Stomach (tissue), 4 donors: ENCODE measurements around the gene PIM2.

Source experiments
- POLR2A ChIP-seq, 4 donors: fragments of 450-650 bp; IDR thresholded peaks; one replicate each; pipeline ENCODE4 v1.6.1; 2016; ENCODE audit warnings: antibody characterized with exemption in 4 of 4, control low read depth in 2 of 4, mild to moderate bottlenecking in 1 of 4, moderate library complexity in 1 of 4
- POLR2AphosphoS5 ChIP-seq, 3 donors: sonication (generic); formaldehyde crosslinking; IDR thresholded peaks; one replicate each; pipeline ENCODE4 v1.6.1; 2016; ENCODE audit warnings: antibody characterized with exemption in 3 of 3
- TF ChIP-seq, protein P1 (sequence below), 7 experiments: fragments of 450-650 bp in 4 of 7; fragments of 200-600 bp in 3 of 7; sonication (generic) in 3 of 7; IDR thresholded peaks; one replicate each; pipeline ENCODE4 v1.5.1; 2016 to 2019; ENCODE audit warnings: antibody characterized with exemption in 7 of 7, control low read depth in 2 of 7, mild to moderate bottlenecking in 1 of 7

DNA sequence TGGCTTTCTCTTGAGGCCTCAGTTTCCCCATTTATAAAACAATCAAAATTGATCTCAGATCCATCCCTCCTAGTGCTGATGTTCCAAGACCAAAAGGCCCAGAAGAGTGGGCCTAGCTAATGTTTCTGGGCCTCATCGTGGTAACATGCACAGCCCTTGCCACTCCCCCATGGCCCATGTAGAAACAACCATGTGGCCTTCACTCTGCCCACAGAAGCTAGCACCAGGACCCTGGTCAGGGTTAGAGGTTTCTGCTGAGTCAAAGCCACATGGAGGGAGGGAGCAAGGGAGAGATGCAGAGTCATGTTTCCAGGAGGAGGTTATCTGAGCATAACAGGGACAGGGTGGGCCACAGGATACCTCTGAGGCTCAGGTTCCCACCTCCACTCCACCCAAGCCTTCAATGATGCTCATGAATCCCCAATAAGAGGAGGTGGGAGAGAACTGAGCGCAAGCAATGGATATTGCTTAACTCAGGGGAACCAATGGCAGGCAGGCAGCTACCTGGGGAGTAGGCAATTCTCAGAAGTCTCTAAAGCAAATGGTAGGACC is 21.7 kb upstream of the PIM2 start:
- TF ChIP-seq, protein P1, sequence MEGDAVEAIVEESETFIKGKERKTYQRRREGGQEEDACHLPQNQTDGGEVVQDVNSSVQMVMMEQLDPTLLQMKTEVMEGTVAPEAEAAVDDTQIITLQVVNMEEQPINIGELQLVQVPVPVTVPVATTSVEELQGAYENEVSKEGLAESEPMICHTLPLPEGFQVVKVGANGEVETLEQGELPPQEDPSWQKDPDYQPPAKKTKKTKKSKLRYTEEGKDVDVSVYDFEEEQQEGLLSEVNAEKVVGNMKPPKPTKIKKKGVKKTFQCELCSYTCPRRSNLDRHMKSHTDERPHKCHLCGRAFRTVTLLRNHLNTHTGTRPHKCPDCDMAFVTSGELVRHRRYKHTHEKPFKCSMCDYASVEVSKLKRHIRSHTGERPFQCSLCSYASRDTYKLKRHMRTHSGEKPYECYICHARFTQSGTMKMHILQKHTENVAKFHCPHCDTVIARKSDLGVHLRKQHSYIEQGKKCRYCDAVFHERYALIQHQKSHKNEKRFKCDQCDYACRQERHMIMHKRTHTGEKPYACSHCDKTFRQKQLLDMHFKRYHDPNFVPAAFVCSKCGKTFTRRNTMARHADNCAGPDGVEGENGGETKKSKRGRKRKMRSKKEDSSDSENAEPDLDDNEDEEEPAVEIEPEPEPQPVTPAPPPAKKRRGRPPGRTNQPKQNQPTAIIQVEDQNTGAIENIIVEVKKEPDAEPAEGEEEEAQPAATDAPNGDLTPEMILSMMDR (IDR thresholded peaks at IDR 0.05), result no peak
- TF ChIP-seq POLR2A (IDR thresholded peaks at IDR 0.05) (no peak), POLR2AphosphoS5 (IDR thresholded peaks at IDR 0.05) (no peak)
